ENCODE measurements around the gene FAM107A.

Gene FAM107A

DNA sequence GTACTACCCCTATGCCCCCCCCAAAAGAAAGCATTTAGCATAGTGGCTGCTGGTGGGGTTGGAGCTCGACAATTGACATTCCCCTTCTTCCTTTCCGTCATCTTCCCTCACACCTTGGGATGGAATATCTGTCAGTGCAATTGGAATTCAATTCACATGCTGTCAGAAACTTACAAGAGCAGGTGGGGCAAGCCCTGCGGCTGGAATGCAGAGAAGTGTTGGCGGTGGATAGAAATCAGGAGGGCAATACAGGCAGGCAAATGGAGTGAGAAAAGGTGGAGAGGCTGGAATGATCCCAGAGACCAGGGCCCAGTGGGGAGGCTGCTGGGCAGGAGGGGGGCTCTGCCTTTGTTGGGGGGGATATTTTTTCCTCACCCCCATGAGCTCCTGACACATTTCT lies 45.2 kb upstream of the FAM107A start:
- in situ Hi-C loops (cut with MboI; ENCODE audit: low sequenced_read_pairs, unreplicated experiment): loop anchor here (10.0 kb wide), 1 partner anchor 48 kb away; the partner anchor contains the start of gene FAM107A
- no peak for DNase-seq (ENCODE audit: low spot score)

GRCh38 chr3:58621086-58621830 lies 44.1 kb upstream of the FAM107A start:
- DNase-seq (ENCODE audit: low spot score): no peak
- TF ChIP-seq, protein P1, sequence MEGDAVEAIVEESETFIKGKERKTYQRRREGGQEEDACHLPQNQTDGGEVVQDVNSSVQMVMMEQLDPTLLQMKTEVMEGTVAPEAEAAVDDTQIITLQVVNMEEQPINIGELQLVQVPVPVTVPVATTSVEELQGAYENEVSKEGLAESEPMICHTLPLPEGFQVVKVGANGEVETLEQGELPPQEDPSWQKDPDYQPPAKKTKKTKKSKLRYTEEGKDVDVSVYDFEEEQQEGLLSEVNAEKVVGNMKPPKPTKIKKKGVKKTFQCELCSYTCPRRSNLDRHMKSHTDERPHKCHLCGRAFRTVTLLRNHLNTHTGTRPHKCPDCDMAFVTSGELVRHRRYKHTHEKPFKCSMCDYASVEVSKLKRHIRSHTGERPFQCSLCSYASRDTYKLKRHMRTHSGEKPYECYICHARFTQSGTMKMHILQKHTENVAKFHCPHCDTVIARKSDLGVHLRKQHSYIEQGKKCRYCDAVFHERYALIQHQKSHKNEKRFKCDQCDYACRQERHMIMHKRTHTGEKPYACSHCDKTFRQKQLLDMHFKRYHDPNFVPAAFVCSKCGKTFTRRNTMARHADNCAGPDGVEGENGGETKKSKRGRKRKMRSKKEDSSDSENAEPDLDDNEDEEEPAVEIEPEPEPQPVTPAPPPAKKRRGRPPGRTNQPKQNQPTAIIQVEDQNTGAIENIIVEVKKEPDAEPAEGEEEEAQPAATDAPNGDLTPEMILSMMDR (IDR thresholded peaks at IDR 0.05; ENCODE audit: borderline replicate concordance, control extremely low read depth, extremely low read depth, insufficient read depth, missing control alignments): no peak
- in situ Hi-C loops (cut with MboI; ENCODE audit: low sequenced_read_pairs, unreplicated experiment): loop anchor here (10.0 kb wide), 1 partner anchor 46 kb away; the partner anchor contains the start of gene FAM107A

More for the DNA sequence above, 45.2 kb upstream of the FAM107A start:
- TF ChIP-seq, protein P1 (IDR thresholded peaks at IDR 0.05; ENCODE audit: borderline replicate concordance, control extremely low read depth, extremely low read depth, insufficient read depth, missing control alignments): no peak

DNA sequence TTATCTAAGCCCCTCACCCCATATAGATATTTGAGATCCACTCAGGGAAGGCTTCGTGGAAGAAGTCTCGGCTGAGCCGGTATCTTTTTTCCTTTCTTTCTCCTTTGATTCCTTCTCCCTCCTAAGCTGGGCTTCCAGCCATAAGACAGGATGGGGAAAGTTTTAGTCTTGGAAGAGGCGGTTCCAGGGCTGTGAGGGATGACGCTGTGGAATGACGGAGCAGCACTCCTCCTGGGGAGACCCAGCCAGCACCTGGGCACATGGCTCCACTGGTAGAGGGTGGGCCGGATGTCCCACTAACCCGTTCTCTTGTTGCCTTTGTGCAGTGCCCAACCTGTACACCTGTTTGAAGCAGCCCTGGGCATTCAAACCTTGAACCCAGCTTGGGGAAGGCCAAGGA lies 43.2 kb upstream of the FAM107A start:
- TF ChIP-seq, protein P1 (IDR thresholded peaks at IDR 0.05; ENCODE audit: borderline replicate concordance, control extremely low read depth, extremely low read depth, insufficient read depth, missing control alignments): no peak
- no peak for DNase-seq (ENCODE audit: low spot score)
- in situ Hi-C loops (cut with MboI; ENCODE audit: low sequenced_read_pairs, unreplicated experiment): loop anchor here (10.0 kb wide), 1 partner anchor 46 kb away; the partner anchor contains the start of gene FAM107A

DNA sequence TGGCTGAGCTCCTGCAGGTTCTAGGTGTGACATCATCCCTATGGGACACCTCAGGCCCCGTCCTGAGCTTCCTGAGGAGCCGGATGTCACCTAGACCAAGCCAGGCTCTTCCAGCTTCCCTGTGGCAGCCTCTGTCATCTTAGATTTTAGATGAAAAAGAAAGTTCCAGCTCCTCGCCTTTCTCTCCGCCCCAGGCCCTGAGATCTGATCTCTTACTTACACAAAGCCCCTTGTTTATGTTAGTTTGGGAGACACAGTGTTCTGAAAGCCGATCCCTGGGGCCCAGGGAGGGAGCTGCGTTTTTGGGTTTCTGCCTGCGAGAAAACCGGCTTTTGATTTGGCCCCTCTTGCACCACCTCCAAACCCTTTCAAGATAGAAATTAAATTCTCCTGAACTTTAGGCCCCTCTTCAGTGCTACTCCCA lies 40.2 kb upstream of the FAM107A start:
- DNase-seq (ENCODE audit: low spot score): no peak
- in situ Hi-C loops (cut with MboI; ENCODE audit: low sequenced_read_pairs, unreplicated experiment): no loop called here
- TF ChIP-seq, protein P1 (IDR thresholded peaks at IDR 0.05; ENCODE audit: borderline replicate concordance, control extremely low read depth, extremely low read depth, insufficient read depth, missing control alignments): no peak

GRCh38 chr3:58613236-58614132 lies 36.3 kb upstream of the FAM107A start:
- in situ Hi-C loops (cut with MboI; ENCODE audit: low sequenced_read_pairs, unreplicated experiment): no loop called here
- TF ChIP-seq, protein P1 (IDR thresholded peaks at IDR 0.05; ENCODE audit: borderline replicate concordance, control extremely low read depth, extremely low read depth, insufficient read depth, missing control alignments): no peak
- no peak for DNase-seq (ENCODE audit: low spot score)

DNA sequence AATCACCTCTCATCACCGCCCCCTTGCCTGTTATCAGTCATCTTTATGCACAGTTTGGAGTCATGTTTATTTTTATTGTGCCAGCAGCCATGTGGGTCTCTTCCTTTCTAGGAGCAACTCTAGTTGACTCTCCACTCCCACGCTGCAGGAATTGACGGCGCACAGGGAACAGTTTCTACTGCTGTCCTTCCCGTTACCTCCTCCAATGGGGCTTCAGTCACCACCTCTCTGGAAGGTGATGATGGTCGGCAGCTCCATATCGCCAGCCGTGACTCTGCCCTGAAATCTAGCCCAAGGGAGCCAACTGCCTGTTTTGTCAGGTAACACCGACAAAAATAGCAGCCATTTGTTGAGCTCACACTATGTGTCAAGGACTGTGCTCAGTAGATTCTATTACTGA lies 35.6 kb upstream of the FAM107A start:
- in situ Hi-C loops (cut with MboI; ENCODE audit: low sequenced_read_pairs, unreplicated experiment): no loop called here
- TF ChIP-seq, protein P1 (IDR thresholded peaks at IDR 0.05; ENCODE audit: borderline replicate concordance, control extremely low read depth, extremely low read depth, insufficient read depth, missing control alignments): no peak
- DNase-seq (ENCODE audit: low spot score): no peak
